HUDEP-2 (cell line): ENCODE measurements around the gene ZNF485.
"Not testable (repeated sequence)": the region's sequence is repeated elsewhere in the genome, so short reads cannot be mapped to it uniquely, and the experiment has no call there.

Experiments used
- DNase-seq, 76 experiments: peaks; one replicate each; lab custom pipeline; 2025; ENCODE audit not compliant: unreplicated experiment in 76 of 76; lab: John Stamatoyannopoulos, UW

Gene ZNF485

DNA sequence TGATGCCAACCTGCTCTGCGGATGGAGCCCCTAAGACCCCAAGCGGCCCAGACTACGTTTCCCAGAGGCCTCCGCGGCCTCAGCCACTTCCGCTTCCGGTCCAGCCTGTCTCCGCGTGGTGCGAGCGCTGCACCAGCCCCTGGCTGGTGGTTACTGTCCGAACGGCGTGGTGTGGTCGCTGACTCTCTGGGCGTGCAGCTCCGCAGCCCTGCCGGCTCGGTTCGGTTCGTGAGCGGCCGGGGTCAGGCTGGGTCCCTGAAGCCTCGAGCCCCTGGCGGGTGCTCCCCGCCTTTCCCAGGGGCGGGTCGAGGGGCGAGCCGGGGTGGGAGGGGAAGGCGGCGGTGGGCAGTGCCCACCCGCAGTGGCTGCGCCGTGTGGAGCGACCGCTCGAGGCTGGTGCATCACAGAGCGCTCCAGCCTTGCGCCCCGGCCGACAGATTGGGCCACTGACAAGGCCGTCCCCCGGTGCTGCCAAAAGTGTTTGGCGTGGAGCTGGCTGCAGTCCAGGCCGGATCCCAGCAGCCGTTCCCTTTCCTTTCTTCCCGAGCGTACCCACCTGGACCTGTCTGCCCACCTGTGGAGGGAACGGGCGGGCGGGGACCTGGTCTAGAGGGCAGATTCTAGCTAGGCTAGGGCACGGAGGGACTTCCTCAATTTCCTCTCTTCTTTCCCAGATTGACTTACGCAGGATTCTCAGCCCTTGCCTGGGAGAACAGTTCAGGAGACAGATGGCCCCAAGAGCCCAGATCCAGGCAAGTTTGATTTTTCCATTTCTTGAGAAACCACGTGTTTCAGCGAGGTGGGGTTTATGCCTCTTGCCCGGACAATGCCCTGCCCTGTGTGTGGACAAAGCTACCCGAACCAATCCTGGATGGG, at the start of gene ZNF485:
Gene ZNF485, plus strand, starts transcription at position 116 of the 876 bp plus-strand sequence. Its CDS starts 613 bp downstream, at position 729.
- DNase-seq = peak in 65 of 76 experiments; percentile 5 to 71 (median 44)

DNA sequence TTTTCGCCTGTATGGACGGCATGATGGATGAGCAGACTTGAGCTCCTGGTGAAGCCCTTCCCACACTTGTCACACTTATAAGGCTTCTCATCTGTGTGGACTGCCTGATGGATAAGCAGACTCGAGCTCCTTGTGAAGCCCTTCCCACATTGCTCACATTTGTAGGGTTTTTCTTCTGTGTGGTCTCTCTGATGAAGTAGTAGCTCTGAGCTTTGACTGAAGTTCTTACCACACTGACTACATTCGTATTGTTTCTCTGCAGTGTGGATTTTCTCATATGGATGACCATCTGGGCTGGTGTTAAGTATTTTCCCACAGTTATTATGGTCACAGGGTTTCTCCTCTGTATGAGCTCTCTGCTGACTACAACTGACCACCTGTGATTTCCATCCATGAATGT, 49.0 kb upstream of the ZNF485 start:
- DNase-seq = no peak

DNA sequence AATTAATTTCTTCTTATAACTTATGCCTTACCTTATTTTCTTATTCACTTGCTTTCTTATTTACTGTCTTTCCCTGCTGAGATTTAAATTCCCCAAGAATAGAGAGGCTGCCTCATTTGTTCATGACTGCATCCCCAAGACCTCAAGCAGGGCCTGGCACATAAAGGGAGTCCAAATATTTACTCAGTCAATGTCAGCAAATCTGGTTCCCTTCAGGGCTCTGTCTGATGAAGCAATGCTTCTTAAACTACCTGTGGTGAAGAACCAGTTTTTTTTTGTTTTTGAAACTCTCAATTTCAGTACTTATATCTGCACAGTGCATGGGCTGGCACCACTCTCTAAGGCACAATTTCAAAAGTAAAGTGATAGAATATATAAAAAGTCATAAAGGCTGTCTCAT, 36.6 kb upstream of the ZNF485 start:
- no peak for DNase-seq

DNA sequence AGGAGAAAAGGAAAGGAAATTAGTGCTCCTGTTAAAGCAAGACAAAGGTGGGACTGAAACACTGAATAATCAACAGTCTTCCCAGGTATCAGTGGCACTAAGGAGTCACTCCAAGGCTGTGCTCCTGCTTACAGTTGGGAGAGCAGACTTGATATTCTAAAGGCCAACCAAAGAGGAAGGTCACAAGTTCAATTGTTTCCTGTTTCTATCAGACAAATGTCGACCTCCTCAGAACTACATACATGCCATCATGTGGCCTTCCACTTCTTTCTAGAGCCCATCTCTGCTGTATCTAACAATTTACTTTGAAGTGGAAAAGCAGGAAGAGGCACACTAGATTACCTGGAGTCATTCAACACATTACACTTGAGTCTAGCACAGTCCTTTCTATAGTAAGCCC, 35.3 kb upstream of the ZNF485 start:
- no peak for DNase-seq

DNA sequence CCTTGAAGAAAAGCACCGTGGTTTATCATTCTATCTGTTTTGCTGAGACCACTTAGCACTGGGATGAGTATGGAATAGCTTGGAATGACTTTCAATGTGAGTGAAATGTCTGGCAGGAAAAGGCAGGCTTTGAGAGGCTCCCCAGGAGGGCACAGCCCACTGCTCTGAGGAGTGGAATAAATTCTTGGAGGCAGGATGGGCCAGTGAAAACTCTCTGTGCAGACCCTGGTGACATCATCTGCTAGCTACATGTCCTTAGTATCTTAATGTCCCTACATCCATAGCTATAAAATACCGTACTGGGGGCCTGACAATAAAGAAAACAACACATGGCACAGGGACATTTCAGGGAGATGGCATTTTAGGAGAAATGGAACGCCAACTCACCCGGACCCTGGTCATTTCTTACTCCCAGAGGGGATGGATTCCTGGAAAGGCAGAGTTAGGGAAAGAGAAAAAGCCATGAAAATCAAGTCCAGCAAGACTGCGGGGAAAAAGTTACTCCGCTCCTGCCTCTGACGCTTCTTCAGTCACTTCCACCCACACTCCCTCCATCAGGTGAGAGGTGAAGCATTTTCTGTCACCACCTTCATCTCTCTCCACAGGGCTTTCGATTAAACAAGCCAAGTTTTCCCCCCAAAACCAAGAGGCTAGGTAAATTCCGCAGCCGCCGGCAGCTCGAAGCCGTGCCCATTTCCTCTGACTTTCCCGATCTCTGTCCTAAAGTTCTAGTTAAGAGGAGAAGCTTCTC, 32.8 kb upstream of the ZNF485 start:
- peak in 3 of 76 experiments; percentile 10 to 36 (median 28) for DNase-seq

DNA sequence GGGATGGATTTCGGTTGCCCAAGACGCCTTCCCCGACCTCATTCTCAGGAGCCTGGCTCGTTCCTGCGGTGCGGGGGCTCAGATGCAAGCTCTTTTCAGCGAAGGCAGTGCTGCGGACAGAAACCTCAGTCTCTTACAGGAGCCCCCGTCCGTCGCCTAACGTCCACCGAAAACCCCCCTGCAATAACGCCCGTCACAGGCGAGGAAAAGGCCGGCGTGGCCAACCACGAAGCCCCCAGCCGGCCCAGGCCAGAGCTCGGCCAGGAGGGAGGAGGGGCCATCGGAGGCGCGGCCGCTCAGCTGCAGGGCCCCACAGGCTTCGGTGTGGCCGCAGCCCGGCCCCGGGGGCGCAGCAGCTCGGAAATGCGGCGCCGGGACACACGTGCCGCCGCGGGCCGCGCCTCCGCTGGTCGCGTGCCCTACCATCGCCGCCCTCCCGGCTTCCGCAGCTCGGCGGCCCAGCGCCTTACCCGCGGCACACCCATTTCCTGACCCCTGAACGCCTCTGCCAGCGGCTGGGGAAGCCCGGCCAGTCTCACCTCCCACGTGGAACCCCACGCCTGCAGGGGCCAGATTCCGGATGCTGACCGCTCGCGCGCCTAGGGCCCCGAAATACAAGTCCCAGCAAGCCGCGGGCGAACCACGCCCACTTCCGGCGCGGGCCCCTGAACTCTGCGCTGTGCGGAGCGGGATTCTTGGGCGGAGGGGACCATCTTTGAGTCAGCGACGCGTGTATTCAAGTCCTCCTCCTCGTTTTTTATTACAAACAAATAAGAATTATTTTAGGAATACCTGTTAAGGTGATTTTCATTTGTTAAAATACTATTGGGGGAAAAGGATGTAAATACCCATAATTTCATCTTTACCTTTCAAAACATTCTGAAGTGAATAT, 32.0 kb upstream of the ZNF485 start, which contains the start of gene ZNF239:
Gene ZNF239, minus strand, starts transcription at position 616 of the 892 bp plus-strand sequence. CDS start 16,537 bp downstream, outside the sequence.
- DNase-seq = peak in 74 of 76 experiments; percentile 16 to 91 (median 78)

DNA sequence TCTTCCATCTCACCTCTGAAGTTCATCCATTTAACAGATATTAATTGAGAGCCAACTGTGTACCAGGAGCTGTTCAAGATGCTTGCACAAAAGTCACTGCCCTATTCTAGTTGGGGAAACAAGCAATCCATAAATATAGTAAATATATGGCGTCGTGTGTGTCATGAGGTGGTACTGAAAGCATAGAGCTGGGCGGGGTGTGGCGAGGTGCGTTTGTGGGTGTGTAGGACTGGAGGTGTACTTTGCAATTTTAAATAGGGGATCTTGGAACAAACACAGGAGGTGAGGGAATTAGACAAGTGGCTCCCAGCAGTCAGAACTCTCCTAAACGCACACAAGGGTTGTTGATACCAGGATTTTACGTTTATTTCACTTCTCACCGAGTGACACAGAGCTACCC, 31.3 kb upstream of the ZNF485 start:
- DNase-seq = no peak

DNA sequence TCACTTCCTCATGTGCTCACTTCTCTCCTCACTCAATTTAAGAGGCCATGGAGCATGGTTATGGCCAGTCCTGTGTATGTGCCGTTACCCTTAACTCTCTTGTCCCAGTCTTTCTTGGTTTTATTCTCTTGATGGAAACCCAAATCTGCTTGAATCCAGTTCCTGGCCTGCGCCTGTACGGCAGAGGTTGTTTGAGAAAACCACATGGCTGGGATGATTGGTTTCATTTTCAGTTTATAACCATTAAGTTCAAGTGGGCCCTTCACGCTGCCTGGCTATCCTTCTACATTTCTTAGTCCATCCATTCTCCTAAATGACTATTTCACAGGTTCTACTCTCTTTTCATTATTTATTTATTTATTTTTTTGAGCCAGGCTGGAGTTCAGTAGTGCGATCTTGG, 30.2 kb upstream of the ZNF485 start:
- DNase-seq = no peak

DNA sequence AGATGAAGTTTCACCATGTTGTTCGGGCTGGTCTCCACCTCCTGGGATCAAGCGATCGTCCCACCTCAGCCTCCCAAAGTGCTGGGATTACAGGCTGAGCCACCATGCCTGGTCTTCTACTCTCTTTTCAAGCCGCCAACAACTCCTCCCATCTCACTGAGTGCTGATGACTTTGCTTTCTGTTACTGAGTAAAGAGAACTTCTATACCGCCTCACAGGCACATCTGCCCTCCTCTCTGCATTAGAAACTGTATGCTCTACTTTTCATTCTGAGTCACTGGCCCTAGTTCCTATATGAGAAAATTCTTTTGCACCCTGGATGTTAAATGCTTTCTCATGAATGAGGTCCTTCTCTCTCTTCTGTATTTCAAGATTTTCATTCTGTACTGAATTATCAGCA, 29.7 kb upstream of the ZNF485 start:
- DNase-seq = no peak

DNA sequence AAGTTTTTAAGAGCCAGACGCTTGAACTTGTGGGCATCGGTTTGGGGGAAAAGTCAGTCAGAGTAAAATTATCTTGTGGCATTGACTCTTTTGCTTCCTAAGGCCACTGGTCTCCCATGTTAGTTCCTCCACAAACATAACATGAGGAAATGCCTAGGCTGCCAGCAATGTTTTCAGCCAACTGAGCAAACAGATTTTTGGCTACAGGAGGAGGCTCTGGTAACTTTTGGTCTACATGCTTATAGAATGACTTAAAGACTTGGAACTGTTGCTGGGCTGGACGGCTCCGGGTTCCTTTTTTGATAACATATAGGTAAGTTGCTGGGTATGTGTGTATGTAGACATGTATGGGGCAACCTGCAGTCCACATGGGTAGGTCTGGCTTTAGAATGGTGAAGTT, 22.2 kb upstream of the ZNF485 start:
- DNase-seq = no peak

DNA sequence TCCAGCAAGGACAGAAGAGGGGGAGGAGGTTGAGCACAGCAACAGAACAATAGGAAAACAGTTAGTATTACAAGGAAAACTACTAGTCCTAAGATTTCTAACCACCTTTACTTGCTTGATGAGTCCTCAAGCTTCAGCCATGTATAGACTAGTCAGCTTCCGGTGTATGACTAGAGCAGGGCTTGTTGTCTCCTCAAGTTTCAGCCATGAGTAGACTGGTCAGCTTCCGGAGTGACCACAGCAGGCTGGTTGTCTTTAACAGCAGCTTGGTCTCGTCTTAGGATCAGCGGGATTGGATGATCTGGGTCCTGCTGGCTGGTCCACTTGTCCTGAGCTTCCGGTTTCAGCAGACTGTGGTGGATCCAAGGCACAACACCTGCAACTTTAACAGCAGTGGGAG, 21.2 kb upstream of the ZNF485 start:
- no peak for DNase-seq

DNA sequence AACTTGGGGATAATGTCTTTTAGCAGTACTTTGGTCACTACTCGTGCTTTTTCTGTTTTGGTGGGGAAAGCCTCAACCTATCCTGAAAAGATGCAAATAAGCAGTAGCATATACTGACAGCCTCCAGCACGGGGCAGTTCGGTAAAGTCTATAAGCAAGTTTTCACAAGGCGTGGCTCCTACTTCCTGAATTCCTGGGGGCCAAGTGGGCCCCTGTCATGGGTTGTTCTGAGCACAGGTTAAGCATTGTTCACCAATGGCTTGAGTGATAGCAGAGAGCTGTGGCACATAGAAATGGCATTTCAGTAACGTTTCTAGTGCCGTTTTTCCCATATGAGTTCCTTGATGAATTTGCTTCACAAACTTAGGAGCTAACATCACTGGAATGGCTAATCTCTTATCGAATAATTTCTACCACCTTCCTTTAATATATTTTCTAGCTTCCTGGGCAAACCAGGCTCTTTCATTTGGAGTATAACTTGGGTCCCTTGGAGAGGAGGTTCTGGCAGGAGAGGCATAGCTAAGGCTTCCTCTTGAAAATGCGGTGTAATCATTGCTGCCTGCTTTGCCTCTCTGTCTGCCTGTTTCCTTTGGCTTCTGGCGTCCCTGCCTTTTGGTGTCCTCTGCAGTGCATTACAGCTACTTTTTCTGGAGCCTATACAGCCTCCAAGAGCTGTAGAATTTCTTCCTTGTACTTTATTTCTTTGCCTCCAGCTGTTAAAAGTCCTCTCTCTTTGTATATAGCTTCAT, 20.1 kb upstream of the ZNF485 start:
- no peak for DNase-seq

DNA sequence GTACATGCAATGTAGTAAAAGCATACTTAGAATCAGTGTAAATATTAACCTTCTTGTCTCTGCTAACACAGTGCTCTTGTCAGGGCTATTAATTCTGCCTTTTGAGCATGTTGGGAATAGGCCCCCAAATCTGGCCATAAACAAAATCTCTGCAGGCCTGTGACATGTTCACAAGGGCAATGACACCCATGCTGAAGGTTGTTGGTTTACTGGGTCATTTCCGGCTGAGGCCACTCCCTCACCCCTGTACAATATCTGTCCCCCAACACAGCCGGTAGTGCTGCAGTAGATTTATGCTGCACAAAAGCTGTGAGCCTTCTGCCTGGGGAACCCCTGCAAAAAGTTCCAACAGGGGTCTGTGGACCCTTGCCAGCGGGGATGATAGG, 19.5 kb upstream of the ZNF485 start:
- not testable (repeated sequence) for DNase-seq

DNA sequence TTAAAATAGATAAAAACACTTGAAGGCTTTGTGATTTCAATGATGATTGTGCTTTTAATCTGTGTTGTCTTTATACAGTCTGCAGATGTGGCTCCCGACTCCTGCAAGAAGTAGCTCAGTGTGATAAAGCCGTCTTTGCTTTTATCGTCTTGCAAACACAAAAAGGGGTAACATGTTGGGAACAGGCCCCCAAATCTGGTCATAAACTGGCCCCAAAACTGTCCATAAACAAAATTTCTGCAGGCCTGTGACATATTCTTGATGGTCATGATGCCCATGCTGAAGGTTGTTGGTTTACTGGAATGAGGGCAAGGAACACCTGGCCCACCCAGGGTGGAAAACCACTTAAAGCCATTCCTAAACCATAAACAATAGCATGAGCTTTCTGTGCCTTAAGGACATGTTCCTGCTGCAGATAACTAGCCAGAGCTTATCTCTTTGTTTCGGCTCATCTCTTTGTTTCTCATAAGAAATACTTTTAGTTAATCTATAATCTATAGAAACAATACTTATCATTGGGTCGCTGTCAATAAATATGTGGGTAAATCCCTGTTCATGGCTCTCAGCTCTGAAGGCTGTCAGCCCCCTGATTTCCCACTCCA, 14.8 kb upstream of the ZNF485 start:
- no peak for DNase-seq

DNA sequence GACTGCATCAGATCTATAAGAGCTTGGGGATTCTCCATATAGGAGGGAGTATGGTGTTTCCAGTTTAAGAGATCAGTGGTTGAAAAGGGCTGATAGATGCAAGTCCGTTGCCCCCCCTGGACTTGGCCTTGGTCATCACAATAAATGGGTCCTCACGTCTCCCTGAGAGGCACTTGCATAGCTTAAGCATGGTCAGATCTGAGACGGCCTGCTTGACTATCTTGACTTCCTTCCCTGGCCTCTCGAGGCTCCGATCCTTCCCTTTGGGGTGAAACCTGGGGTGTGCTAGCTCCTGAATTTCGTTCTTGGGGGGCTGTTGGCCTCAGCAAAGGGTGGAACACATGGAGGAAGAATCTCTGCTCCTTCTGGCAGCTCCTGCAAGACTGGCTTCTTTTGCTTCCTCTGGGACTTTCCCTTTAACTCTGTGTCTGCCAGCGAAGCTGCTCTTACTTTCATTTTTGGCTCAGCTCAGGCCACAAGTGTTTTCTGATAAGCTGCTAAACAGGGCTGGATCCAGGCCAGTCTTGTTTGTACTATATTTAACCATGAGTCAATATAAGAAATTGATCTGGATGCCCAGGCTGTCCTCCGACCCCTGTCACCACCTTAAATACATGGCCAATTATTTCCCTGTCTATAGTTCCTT, 11.2 kb upstream of the ZNF485 start:
- peak in 27 of 76 experiments; percentile 2 to 40 (median 19) for DNase-seq

DNA sequence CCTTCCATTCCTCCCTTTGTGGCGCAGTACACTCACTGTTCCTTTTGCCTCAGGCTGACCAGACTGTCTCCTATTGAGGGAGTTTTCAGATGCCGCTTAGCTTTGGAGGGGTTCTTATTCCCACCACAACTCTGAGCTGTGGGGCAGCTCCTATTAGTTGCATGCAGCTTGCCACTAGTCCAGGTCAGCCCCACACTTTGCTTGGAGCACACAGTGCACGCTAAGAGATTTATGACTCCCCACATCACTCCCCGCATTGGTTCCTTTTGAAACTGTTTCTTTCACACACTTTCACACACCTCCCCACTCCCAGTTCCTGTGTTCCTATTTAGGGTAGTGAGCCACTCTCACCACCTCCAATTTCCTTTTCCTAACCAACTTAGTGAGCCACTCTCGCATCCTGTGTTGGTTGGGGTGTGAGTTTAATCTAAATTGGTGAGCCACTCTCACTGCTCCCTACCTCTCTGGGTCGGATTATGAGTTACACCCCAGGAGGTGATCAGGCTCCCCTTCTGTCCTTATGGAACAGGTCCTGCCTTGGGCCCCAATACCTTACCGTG, 10.4 kb upstream of the ZNF485 start:
- DNase-seq = no peak

DNA sequence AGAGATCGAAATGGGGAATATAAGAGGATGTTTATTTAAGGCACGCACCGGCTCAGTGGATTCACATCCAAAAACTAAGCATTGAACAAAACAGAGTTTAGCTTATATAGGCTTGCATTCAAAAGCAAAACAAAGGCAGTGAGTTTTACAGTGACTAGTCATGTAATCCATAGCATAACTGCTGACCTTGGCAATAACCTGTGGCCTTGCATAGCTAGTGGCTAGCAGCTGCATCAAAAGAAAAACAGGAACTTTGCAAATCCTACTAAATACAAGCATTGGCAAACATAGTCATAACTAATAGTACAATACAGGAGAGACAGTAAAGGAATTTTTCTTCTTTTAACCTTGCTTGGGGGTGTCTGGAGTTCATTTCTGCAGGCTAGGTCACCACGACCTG, 9.7 kb upstream of the ZNF485 start:
- no peak for DNase-seq

DNA sequence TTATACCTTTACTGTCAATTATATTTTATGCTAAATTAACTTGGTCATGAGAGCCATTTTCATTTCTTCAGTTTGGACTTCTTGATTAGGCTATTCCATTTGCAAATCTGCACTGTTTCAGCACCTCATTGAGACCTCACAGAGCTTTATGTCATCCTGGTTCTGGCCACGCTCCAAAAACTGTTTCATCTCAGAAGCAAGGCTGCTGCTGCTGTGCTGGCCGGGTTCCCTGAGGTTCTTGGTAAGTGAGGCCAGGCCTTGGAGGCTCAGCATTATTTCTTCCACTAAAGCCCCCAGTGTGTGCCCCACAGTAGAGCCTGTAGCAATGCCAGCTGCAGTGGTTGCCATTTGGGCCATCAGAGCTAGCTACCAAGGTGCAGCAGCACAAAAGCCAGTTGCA, 7.8 kb upstream of the ZNF485 start:
- peak in 5 of 76 experiments; percentile 4 to 17 (median 5) for DNase-seq

DNA sequence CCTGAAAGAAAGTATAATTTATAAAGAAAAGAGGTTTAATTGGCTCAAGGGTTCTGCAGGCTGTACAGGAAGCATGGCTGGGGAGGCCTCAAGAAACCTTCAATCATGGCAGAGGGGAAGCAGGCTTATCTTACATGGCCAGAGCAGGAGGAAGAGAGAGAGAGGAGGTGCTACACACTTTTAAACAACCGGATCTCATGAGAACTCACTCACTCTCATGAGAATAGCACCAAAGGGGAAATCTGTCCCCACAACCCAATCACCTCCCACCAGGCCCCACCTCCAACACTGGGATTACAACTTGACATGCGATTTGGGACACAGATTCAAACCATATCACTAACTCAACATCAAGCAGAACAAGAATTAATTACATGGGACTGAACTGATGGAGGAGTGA, 6.9 kb upstream of the ZNF485 start:
- no peak for DNase-seq
